Endodermal cell (in vitro differentiated cells): Measurements from ENCODE around the gene TUT4. TPM values are rescaled to one million over a fixed set of nuclear protein-coding genes. Genes with fewer than 3 reads are reported as not detected.
A peak's percentile ranks its signal among the peaks of the same experiment; 100 is the strongest.

Experiments used
- DNase-seq: peaks from one replicate; pipeline ENCODE4 v3.0.0-alpha.2; 2017
- H3K27ac ChIP-seq: 2 replicates; pipeline ENCODE4 v1.5.1; 2013; ENCODE audit warnings: mild to moderate bottlenecking, low read depth, low read length, moderate library complexity
- H3K27me3 ChIP-seq: 2 replicates; pipeline ENCODE4 v1.6.1; 2013; ENCODE audit warnings: mild to moderate bottlenecking, low read length, moderate library complexity; ENCODE audit not compliant: insufficient read depth, control insufficient read depth, poor library complexity, severe bottlenecking
- H3K36me3 ChIP-seq: 2 replicates; pipeline ENCODE4 v1.7.0; 2013; ENCODE audit warnings: mild to moderate bottlenecking, low read length, moderate library complexity; ENCODE audit not compliant: control insufficient read depth, insufficient read depth
- H3K4me1 ChIP-seq: one replicate; pipeline ENCODE4 v1.7.0; 2013; ENCODE audit warnings: low read length; ENCODE audit not compliant: control insufficient read depth, insufficient read depth
- H3K4me3 ChIP-seq: 2 replicates; pipeline ENCODE4 v1.5.1; 2013; ENCODE audit warnings: mild to moderate bottlenecking, low read length, moderate library complexity
- H3K9ac ChIP-seq: 2 replicates; pipeline ENCODE4 v1.6.1; 2013; ENCODE audit warnings: mild to moderate bottlenecking, low read length, moderate library complexity; ENCODE audit not compliant: poor library complexity, severe bottlenecking; ENCODE audit errors: extremely low read depth
- H3K9me3 ChIP-seq: 2 replicates; pipeline ENCODE4 v1.6.1; 2013; ENCODE audit warnings: mild to moderate bottlenecking, low read length, moderate library complexity; ENCODE audit not compliant: control insufficient read depth
- H3K27ac Mint-ChIP-seq: 2 replicates; pipeline ENCODE4 v1.8.0; 2020; ENCODE audit warnings: mixed read lengths
- H3K27me3 Mint-ChIP-seq: 2 replicates; pipeline ENCODE4 v1.8.0; 2021; ENCODE audit warnings: mild to moderate bottlenecking, mixed read lengths; ENCODE audit not compliant: insufficient read depth
- H3K36me3 Mint-ChIP-seq: 2 replicates; pipeline ENCODE4 v1.8.0; 2020; ENCODE audit warnings: low read depth, mixed read lengths
- H3K4me1 Mint-ChIP-seq: 2 replicates; pipeline ENCODE4 v1.8.0; 2020; ENCODE audit warnings: mixed read lengths
- H3K4me3 Mint-ChIP-seq: 2 replicates; pipeline ENCODE4 v1.8.0; 2020; ENCODE audit warnings: mild to moderate bottlenecking, moderate library complexity, mixed read lengths
- H3K9me3 Mint-ChIP-seq: 2 replicates; pipeline ENCODE4 v1.8.0; 2020; ENCODE audit warnings: mild to moderate bottlenecking, mixed read lengths
- CTCF ChIP-seq: fragments of 200-600 bp; sonication (generic); conservative IDR thresholded peaks from 2 replicates; pipeline ENCODE4 v1.5.0; 2021; ENCODE audit warnings: antibody characterized with exemption, mild to moderate bottlenecking
- WGBS, 2 experiments: methylation state at CpG; one replicate each; pipeline versions ENCODE4 v1.1.5 to v1.1.7; 2013; ENCODE audit warnings: missing lambda C conversion rate in 2 of 2, mixed read lengths in 1 of 2; ENCODE audit not compliant: insufficient coverage in 1 of 2, insufficient read length in 1 of 2; 5-methylcytosine and 5-hydroxymethylcytosine counted together
- total RNA-seq, 2 donors: library from RNA; stranded (reverse); fragmentation: NEBNext Ultra II Directional in 1 of 2; extraction: Animal tissue kit (Norgen Biotek cat#: 25700) in 1 of 2; gene quantifications; 2 replicates in 1 of 2; 3 replicates in 1 of 2; pipeline ENCODE4 v1.2.1, GENCODE V29; 2021

TUT4 gene
- total RNA-seq, 2 donors from 2014 or later, result 131 to 170 TPM

DNA sequence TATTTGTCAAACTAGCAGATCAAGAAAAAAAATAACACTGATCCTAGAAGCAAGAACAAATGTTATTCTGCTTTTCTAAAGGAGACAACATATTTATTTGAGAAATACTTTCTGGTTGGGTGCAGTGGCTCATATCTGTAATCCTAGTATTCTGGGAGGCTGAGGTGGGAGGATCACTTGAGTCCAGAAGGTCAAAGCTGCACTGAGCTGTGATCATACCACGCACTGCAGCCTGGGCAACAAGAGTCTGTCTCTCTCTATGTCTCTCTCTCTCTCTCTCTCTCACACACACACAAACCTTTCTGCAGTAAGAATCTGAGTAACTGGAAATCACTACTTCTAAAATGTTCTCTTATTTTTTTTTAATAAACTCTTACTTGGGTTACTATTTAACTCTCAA, 117.2 kb downstream of the TUT4 start:
- Mint-ChIP-seq H3K27me3 (no peaks in the 10 kb centered on the region), H3K36me3 (peaks cover 73% of the 10 kb centered on the region), H3K4me3 (no peak overlapping the region), H3K9me3 (no peaks in the 10 kb centered on the region), H3K4me1 (peaks cover 6% of the 10 kb centered on the region), H3K27ac (peak overlapping the region; percentile 77)
- Histone ChIP-seq H3K4me3 (no peak overlapping the region), H3K4me1 (no peaks in the 10 kb centered on the region), H3K9ac (no peak overlapping the region), H3K36me3 (peaks cover 98% of the 10 kb centered on the region), H3K9me3 (no peaks in the 10 kb centered on the region), H3K27ac (no peak overlapping the region), H3K27me3 (no peaks in the 10 kb centered on the region)
- no peak for TF ChIP-seq CTCF
- 92% methylated on average over 1 of the region's 1 CpG; no CpG with 5 or more reads in 1 of the 2 experiments for WGBS, 2 experiments
- DNase-seq, result no peak

- Mint-ChIP-seq H3K4me3 (no peak overlapping the region), H3K9me3 (no peaks in the 10 kb centered on the region), H3K27ac (peak overlapping the region; percentile 77), H3K36me3 (peaks cover 74% of the 10 kb centered on the region), H3K27me3 (no peaks in the 10 kb centered on the region), H3K4me1 (peaks cover 6% of the 10 kb centered on the region)
- Histone ChIP-seq H3K9ac (no peak overlapping the region), H3K9me3 (no peaks in the 10 kb centered on the region), H3K27ac (no peak overlapping the region), H3K36me3 (peaks cover 98% of the 10 kb centered on the region), H3K4me1 (no peaks in the 10 kb centered on the region), H3K4me3 (no peak overlapping the region), H3K27me3 (no peaks in the 10 kb centered on the region)
- no peak for DNase-seq
- WGBS, 2 experiments, result 100% methylated on average over 1 of the region's 1 CpG; no CpG with 5 or more reads in 1 of the 2 experiments
- no peak for TF ChIP-seq CTCF
Measured at GRCh38 chr1:52435211-52435610, 117.7 kb downstream of the TUT4 start.

GRCh38 chr1:52432807-52433206, 120.1 kb downstream of the TUT4 start:
- no peak overlapping the region for H3K27ac Mint-ChIP-seq
- H3K27me3 Mint-ChIP-seq, result no peaks in the 10 kb centered on the region
- H3K4me1 ChIP-seq, result no peaks in the 10 kb centered on the region
- no peak for TF ChIP-seq CTCF
- H3K4me3 Mint-ChIP-seq, result no peak overlapping the region
- DNase-seq, result no peak
- WGBS, 2 experiments, result 90 to 98% methylated on average over 8 of the region's 8 CpGs
- no peaks in the 10 kb centered on the region for H3K9me3 ChIP-seq
- no peak overlapping the region for H3K9ac ChIP-seq
- H3K27me3 ChIP-seq, result no peaks in the 10 kb centered on the region
- no peak overlapping the region for H3K27ac ChIP-seq
- peaks cover 92% of the 10 kb centered on the region for H3K36me3 ChIP-seq
- no peak overlapping the region for H3K4me3 ChIP-seq
- H3K36me3 Mint-ChIP-seq, result peaks cover 67% of the 10 kb centered on the region
- H3K9me3 Mint-ChIP-seq, result no peaks in the 10 kb centered on the region
- H3K4me1 Mint-ChIP-seq, result peaks cover 6% of the 10 kb centered on the region
